HG02970 (cell line): ENCODE results near the gene ZNF624.
A peak's percentile ranks its signal among the peaks of the same experiment; 100 is the strongest.

ENCODE experiments used
- ATAC-seq: cut with Tn5 transposase; IDR thresholded peaks from one replicate; pipeline ENCODE4 v1.9.1; 2021; ENCODE audit warnings: mild to moderate bottlenecking, moderate library complexity, moderate number of reproducible peaks; ENCODE audit not compliant: unreplicated experiment, low FRiP score

Gene ZNF624

DNA sequence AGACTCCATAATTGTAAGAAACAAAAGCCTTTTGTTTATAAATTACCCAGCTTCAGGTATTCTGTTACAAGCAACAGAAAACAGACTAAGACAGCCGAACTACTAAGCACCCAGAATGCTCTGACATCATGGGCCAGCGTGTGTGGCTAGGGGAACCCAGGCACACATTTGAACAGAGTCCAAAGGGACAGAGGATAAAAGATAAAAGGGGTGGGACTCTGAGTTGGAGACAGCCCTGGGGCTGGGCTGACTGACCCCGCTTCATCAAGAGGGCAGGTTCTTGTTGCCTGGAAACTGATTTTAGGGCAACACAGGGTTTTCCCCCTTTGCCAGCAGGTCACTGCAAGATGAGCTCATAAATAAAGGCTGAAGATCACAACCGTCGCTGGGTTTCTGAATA, 54.1 kb downstream of the ZNF624 start:
- ATAC-seq: no peak

DNA sequence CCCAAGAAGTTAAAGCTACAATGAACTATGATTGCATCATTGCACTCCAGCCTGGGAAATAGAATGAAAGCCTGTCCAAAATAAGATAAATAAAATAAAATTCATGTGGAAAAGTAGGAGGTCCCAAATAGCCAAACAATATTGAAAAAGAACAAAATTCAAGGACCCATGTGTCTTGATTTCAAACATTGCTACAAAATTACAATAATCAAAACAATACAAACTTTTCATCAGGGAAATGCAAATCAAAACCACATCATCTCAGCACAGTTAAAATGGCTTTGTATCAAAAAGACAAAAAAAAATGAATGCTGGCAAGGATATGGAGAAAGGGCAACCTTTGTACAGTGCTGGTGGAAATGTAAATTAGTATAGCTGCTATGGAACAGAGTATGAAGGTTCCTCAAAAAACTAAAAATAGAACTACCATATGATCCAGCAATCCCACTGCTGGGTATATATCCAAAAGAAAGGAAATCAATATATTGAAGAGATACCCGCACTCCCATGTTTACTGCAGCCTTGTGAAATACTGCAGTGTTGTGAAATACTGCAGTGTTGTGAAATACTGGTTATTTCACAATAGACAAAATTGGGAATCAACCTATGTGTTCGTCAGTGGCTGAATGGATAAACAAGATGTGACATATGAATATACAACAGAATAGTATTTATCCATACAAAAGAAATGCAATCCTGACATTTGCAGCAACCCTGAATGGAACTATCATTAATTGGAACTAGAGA, 60.1 kb downstream of the ZNF624 start:
- no peak for ATAC-seq

DNA sequence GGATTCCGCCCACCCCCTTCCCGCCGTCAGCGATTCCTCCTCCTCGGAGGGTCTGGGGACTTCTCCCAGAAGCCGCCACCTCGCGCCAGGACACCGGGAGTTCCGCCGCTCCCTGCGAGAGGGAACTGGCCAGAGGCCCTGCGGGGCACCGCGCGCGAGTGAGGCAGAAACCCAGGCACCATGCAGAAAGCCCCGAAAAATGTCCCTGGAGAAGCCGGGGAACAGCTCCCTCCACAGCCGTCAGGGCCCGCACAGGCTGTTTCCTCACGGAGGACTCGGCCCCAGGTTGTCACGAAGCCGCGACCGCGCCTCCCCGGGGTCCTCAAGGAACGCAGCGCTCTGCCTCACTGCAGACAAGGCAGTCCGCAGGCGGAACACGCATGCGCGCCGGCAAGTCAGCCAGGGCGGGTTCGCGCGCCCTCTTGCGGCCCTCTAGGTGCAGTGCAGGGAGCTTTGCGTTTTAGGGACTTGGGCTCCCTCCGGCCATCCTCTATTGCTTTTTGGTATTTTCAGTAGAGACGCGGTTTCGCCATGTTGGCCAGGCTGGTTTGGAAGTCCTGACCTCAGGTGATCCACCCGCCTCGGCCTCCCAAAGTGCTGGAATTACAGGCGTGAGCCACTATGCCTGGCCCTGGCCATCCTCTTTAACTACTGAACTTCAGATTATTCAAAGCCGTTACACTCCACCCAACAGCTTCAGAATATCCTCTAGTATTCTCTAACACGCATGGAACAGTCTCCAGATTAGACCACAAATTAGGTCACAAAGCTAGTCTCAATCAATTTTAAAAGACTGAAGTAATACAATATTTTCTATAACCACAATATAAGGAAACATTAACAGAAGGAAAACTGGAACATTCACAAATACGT, 64.3 kb downstream of the ZNF624 start:
- ATAC-seq: peak; percentile 81

DNA sequence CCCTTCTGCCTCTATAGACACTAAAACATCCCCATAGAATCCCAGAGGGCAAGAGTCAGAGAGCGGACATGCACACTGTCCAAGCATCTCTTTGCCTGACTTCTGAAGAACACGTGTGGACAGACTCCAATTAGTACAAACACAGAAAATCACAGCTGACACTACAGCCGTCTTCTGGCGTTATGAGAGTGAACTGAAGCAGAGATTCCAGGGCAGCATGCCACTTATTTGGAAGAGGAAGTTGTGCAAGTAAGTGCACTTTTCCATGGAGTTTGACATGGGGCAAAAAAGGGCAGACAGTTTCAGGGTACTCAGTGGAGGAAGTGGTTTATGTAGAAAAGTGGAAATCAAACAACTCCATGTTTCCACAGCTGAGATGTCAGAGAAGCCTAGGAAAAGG, 67.9 kb downstream of the ZNF624 start:
- ATAC-seq: no peak

DNA sequence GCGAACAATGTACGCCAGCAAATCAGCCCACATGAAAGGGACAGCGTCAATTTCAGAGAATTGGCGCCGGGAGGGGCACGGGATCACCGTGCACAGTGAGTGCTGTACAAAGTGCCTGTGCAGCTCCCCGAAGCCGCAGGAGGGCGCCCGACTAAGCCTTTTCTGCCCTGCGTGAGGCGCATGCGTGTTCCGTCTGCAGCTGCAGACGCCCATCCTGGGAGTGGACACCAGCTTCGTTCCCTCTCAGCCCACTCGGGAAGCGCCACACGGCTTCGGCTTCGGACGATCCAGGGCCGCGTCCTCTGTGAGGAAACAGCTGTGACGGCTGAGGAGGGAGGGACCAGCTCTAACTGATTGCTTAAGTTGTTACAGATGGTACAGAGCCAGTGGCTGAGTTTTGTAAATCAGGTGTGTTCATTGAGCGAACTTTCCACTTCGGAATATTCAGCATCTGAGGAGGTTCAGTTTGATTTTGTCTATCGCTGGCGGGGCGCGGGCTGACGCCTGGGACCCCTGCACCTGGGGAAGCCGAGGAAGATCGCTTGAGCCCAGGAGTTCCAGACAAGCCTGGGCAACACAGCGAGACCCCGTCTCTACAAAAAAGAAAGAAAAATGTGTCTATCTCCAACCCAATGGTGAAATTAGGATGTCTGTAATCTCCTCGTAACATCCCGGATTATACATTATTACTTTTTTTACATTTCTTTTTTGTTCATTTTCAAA, 69.2 kb downstream of the ZNF624 start:
- no peak for ATAC-seq

DNA sequence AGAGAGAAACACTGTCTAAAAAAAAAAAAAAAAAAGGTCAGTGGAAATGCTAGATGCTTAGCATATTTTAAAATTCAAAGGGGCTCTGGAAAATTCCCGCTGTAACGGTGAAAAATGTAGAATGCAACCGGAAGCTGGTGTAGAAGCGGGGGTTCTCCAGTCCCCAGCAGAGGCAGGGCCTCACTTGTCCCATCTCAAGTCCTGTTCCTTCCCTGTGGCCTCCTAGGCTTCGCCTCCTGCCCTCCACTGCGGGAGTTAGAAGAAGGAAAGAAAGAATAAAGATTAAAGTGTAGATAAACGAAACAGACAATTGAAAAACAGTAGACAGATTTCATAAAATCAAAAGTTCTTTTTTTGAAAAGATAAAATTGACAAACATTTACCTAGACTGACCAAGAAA, 69.9 kb downstream of the ZNF624 start:
- ATAC-seq: no peak

DNA sequence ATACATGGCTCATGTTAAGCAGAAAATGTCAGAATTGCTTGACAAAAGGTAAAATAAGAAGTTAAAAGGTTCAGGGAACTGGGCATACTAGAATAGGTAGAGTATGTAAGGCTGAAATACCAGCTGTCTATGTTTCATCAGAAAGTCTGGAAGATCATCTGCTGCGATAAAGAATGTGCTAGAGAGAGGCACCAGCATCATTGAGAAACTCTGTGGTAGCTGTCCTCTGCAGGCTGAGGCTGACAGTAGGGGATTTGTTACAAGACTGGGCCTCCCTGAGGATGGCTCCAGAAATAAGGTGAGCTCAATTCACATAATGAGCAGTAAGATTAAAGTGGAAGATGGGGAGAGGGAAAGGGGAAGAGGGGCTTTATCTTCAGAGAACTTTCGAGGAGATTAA, 80.2 kb downstream of the ZNF624 start:
- no peak for ATAC-seq
